Non-pigmented ciliary epithelial cell (primary cell): Measurements from ENCODE around the gene NDUFS7.

Experiments
- DNase-seq: peaks from one replicate; pipeline ENCODE4 v3.0.0-alpha.2; 2010; ENCODE audit warnings: low read depth

The NDUFS7 gene

DNA sequence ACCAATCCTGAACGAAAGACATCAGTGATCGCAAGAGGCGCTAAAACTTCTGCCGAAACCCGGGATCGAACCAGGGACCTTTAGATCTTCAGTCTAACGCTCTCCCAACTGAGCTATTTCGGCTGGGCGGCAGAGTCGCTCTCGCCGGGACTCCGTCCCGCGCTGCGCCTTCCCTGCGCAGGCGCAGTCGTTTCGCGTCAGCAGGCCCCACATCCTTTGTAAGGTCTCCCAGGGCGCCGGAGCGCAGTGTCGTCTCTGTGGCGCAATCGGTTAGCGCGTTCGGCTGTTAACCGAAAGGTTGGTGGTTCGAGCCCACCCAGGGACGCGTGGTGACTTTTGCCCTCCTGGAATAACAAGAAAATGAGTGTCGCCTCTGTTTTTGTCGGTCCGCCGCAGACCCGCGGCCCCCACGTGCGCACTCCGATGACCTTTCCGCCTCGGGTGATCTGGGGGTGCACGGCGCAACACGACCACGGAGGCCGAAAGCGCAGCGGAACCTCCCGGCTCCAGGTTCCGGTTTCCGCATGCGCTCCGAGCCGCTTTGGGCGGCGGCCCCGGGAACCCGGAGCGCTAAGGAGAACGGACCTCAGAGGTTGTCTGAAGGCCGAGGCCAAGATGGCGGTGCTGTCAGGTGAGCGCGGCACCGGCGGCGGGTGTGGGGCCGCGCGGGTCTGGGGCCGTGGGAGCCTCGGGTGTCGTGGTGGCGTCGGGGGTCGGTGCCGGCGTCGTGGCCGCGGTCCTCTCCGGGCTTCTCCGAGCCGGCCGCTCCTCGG lies at the start of gene NDUFS7:
Gene NDUFS7, plus strand, starts transcription at position 596 of the 773 bp plus-strand sequence. Its CDS starts 20 bp downstream, at position 616.
- no peak for DNase-seq

DNA sequence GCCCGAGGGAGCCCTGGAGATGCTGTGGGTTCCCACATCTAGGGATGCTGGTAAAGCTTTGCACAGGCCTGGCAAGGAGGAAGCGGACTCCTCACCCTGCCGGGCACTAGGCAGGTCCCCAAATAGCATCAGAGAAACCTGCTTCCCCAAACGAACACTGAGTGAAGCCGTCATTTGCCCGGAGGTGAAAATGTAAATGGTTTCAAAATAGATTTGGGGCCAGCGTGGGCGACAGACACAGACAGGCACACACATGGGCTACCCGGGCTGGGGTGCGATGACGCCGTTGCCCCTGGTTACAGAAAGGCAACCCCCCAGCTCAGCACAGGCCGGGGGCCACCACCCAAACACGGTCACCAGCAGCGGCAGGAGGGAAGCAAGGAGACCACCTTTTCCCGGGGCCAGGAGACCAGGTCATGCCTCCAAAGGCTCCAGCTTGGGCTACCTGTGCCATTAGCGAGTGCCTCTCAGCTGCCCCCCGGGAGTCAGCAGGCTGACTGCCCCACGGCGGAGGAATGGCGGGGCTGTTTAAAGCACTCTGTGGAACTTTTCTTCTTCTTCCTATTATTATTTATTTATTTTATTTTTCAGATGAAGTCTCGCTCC lies 47.5 kb upstream of the NDUFS7 start:
- DNase-seq: no peak

- DNase-seq: no peak
Observed at GRCh38 chr19:1340681-1341469, 42.8 kb upstream of the NDUFS7 start.

DNA sequence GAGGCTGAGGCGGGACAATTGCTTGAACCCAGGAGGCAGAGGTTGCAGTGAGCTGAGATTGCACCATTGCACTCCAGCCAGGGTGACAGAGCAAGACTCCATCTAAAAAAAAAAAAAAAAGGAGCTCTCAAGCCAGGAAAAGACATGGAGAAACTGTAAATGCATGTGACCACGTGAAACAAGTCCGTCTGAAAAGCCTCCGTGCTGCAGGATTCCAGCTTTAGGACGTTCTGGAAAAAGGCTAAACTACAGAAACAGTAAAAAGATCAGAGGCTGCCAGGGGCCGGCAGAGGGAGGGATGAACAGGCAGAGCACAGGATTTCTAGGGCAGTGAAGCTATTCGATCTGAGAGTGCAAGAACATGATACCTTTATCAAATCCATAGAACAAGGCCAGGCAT lies 40.7 kb upstream of the NDUFS7 start:
- DNase-seq: no peak

- DNase-seq: no peak
Observed at GRCh38 chr19:1349211-1349610, 34.5 kb upstream of the NDUFS7 start.

- DNase-seq: no peak
Observed at GRCh38 chr19:1350867-1351266, 32.8 kb upstream of the NDUFS7 start.

DNA sequence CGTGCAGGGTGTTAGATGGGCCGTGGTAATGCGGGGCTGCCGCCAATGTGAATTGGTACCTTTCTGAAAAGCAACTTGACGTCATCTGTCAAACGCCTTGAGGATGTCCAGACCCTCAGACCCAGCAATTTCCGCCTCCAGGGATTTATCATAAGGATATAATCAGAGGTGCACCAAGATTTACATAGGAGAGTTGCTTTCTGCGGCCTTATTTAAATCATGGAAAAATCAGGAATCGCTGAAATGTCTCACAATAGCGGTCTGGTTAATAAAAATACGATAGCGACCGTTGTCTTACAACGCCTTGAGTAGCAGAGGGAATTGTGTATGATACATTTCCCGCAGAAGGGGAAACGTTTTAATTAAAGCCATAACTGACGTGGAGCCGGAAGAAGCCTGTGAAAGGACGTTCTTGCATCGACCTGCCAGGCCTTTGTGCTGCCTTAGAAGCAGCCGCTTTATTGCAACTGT lies 32.3 kb upstream of the NDUFS7 start:
- no peak for DNase-seq

DNA sequence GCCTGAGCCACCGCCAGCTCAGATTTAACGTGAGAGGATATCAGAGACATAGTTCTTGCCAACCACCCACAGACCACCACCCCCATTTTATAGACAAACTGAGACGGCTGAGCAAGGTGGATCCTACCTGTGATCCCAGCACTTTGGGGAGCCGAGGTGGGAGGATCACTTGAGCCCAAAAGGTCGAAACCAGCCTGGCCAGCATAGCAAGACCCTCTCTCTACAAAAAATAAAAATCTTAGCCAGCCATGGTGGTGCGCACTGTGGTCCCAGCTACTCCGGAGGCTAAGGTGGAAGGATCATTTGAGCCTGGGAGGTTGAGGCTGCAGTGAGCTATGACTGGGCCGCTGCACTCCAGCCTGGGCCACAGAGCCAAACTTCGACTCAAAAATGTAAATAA lies 30.6 kb upstream of the NDUFS7 start:
- DNase-seq: no peak

DNA sequence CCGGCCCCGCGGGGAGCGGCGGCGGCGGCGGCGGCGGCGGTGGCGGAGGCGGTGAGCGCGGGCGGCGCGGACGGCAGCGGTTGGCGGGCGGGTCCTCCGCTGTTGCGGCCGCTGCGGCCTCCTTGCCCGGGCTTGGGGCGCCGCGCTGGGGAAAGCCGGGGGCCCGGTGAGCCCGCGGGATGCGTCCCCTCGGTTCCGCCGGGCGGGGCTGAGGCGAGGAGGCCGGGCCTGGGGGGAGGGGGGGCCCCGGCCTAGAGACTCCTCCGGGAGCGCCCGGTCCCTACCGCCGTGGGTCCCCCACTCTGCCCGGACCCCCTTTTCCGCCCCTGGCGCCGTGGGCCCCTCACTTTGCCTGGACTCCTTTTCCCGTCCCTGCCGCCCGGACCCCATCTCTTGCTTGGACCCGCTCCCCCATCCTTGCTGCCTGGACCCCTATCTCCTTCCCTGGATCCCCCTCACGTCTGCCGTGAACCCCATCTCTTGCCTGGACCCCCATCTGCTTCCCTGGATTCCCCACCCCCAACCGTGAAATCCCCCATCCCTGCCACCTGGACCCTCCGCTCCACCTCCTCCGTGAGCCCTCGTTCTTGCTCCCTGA lies 28.6 kb upstream of the NDUFS7 start:
- DNase-seq: no peak

- no peak for DNase-seq
Observed at GRCh38 chr19:1355568-1356507, 27.9 kb upstream of the NDUFS7 start.

DNA sequence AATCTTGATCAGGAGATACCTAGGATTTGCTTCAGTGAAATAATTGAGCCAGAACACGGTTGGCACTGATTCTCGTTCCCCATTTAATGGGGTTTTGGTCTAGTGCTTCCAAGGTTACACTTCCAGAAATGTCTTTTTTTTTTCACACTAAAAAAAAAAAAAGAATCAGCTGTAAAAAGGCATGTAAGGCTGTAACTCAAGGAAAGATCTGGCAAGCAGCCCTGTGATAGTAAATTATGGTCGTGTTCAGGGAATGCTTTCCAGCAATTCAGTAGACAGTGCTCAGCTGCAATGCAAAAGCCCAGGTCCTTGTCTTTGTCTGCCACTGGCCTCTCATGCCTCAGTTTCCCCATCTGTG lies 27.2 kb upstream of the NDUFS7 start:
- no peak for DNase-seq

DNA sequence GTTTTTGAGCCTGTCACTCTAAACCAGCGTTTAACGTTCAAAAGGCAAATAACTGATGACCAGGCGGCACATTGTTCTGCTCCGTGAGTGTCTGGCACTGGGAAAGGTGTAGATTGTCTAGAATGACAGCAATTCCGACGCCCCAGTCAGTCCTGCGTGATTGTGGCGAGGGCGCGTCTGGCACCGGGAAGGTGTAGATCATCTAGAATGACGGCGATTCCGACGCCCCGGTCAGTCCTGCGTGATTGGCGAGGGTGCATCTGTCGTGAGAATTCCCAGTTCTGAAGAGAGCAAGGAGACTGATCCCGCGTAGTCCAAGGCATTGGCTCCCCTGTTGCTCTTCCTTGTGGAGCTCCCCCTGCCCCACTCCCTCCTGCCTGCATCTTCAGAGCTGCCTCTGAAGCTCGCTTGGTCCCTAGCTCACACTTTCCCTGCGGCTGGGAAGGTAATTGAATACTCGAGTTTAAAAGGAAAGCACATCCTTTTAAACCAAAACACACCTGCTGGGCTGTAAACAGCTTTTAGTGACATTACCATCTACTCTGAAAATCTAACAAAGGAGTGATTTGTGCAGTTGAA lies 26.1 kb upstream of the NDUFS7 start:
- DNase-seq: no peak

DNA sequence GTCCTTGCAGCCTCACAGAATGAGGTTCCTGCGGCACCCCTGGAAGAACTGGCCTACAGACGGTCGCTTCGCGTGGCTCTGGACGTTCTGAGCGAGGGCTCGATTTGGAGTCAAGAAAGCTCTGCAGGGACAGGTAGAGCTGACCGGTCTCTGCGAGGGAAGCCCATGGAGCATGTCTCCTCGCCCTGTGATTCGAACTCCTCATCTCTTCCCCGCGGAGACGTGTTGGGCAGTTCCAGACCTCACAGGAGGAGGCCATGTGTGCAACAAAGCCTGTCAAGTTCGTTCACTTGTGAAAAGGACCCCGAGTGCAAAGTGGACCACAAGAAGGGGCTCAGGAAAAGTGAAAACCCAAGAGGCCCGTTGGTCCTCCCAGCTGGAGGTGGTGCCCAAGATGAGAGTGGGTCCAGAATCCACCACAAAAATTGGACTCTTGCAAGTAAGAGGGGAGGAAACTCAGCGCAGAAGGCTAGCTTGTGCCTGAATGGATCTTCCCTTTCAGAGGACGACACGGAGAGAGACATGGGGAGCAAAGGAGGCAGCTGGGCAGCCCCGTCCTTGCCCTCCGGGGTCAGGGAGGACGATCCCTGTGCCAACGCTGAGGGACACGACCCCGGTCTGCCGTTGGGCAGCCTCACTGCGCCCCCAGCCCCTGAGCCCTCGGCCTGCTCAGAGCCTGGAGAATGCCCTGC lies 23.4 kb upstream of the NDUFS7 start:
- no peak for DNase-seq

- no peak for DNase-seq
Observed at GRCh38 chr19:1360818-1361461, 22.8 kb upstream of the NDUFS7 start.

DNA sequence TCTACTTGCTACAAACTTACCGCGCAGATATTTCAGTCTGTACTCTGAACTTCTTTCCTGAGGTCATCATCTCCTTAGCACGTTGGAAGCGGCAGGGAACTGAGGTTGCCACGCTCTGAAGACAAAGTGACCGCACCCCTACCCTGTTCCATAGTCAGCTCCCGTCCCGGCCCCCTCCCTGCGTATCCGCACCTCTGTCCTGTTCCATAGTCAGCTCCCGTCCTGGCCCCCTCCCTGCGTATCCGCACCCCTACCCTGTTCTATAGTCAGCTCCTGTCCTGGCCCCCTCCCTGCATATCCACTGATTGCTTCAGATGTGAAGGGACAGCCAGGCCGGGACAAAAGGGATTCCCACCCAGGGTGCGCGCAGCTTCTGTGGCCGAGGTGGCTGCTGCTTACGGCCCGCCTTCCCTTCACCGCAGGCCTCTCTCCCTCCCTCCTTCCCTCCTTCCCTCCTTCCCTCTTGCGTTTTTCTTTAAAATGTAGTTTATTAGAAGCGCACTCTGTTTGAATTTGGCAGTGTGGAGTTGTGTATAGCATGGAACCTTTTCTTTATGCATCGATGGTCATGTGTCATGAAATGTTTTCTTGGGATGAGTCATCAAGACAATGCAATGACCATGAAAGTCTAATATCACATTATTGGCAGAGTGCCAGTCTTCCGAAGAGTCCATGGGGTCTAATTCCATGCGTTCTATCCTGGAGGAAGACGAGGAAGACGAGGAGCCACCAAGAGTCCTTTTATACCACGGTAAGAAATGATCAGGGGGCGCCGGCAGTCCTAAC lies 21.9 kb upstream of the NDUFS7 start:
- DNase-seq: peak; percentile 78

GRCh38 chr19:1362387-1363257 lies 21.1 kb upstream of the NDUFS7 start:
- DNase-seq: no peak

DNA sequence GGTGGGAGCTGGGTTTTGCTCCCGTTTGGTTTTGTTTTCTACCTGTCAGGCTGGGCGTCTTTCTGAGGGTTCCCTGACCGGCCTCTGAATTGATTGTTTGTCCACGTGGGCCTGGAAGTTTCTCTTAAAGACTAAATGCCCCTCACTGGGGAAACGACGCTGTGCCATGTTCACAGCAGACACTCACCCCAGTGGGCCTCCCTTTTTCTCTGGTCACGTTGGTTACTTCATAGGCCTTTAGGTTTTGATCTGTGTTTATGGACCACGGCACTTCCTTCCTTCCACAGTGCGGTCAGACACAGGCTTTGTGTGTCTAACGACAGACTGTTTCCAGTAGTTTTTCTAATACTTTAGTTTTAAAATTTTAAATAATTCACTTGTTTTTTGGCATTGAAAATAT lies 20.1 kb upstream of the NDUFS7 start:
- DNase-seq: no peak

GRCh38 chr19:1364070-1364704 lies 19.5 kb upstream of the NDUFS7 start:
- no peak for DNase-seq
